ENCODE measurements around the gene DNAL4. TPM values are rescaled to one million over a fixed set of nuclear protein-coding genes. Genes with fewer than 3 reads are reported as not detected.

DNAL4 gene
- total RNA-seq, 1 donor from 2014 or later, result 7.6 TPM

GRCh38 chr22:38728871-38729796 is 64.8 kb downstream of the DNAL4 start:
- intact Hi-C loops (cut with micrococcal nuclease), result no loop called here

Other genes with a start within 250 kb of the DNAL4 start
- gene DMC1, start 224.0 kb downstream of the DNAL4 start, total RNA-seq, result 4.6 and 6.1 TPM in 2 replicates
- 0.39 TPM in 1 of 2 replicates, not detected in the other for gene FAM227A, start 137.8 kb downstream of the DNAL4 start, total RNA-seq
- gene CBY1, start 137.5 kb downstream of the DNAL4 start, total RNA-seq, result 10.8 and 11.1 TPM in 2 replicates
- gene TOMM22, start 112.2 kb downstream of the DNAL4 start, total RNA-seq, result 97.4 and 102 TPM in 2 replicates
- gene JOSD1, start 93.2 kb downstream of the DNAL4 start, total RNA-seq, result 74.6 and 77.6 TPM in 2 replicates
- 99.9 and 104 TPM in 2 replicates for gene GTPBP1, start 88.2 kb downstream of the DNAL4 start, total RNA-seq
- gene SUN2, start 38.1 kb downstream of the DNAL4 start, total RNA-seq, result 518 and 541 TPM in 2 replicates
- 1.3 and 1.6 TPM in 2 replicates for gene NPTXR, start 49.9 kb upstream of the DNAL4 start, total RNA-seq
- 96.2 and 99.5 TPM in 2 replicates for gene CBX6, start 78.1 kb upstream of the DNAL4 start, total RNA-seq
- not detected in 2 replicates for gene APOBEC3A, start 163.5 kb upstream of the DNAL4 start, total RNA-seq
- gene APOBEC3B, start 188.2 kb upstream of the DNAL4 start, total RNA-seq, result 18.9 and 20.2 TPM in 2 replicates
- 98.2 and 99.8 TPM in 2 replicates for gene APOBEC3C, start 220.1 kb upstream of the DNAL4 start, total RNA-seq
- 39.1 and 41.1 TPM in 2 replicates for gene APOBEC3D, start 227.0 kb upstream of the DNAL4 start, total RNA-seq
- 39.6 and 45.3 TPM in 2 replicates for gene APOBEC3F, start 246.7 kb upstream of the DNAL4 start, total RNA-seq